Measurements from ENCODE around the gene ATP13A1. TPM values are rescaled to one million over a fixed set of nuclear protein-coding genes. Genes with fewer than 3 reads are reported as not detected.

ATP13A1 gene
- total RNA-seq, 4 donors from 2014 or later = 17.4 to 130 (median 56.9) TPM

DNA sequence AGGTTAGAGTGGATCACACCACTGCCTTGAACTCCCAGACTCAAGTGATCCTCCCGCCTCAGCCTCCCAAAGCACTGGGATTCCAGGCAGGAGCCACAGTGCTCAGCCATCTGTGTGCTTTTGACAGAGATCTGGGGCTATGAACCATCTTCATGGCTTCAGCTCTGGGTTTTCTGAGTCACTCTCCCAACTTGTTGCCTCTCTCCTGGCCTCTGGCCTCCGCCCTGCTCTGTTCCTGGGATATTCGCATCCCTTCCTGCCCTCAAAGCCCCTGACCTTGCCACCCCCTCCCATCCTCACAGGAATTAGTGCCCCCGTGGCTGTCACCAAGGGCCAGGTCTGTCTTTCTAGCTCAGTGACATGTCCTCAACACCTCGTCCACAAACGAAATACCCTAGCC, 14.3 kb downstream of the ATP13A1 start:
- Histone ChIP-seq H3K4me1 (no peaks in the 10 kb centered on the region), H3K9me3 (no peaks in the 10 kb centered on the region), H3K27me3 (no peaks in the 10 kb centered on the region), H3K4me3 (no peak overlapping the region), H3K36me3 (no peaks in the 10 kb centered on the region), H3K27ac (no peak overlapping the region)
- intact Hi-C loops (cut with DNase I; ENCODE audit: low total_unique reads) = loop anchor here (10.0 kb wide), 1 partner anchor 114 kb away; the partner anchor contains the start of gene CILP2
- TF ChIP-seq, protein P1, sequence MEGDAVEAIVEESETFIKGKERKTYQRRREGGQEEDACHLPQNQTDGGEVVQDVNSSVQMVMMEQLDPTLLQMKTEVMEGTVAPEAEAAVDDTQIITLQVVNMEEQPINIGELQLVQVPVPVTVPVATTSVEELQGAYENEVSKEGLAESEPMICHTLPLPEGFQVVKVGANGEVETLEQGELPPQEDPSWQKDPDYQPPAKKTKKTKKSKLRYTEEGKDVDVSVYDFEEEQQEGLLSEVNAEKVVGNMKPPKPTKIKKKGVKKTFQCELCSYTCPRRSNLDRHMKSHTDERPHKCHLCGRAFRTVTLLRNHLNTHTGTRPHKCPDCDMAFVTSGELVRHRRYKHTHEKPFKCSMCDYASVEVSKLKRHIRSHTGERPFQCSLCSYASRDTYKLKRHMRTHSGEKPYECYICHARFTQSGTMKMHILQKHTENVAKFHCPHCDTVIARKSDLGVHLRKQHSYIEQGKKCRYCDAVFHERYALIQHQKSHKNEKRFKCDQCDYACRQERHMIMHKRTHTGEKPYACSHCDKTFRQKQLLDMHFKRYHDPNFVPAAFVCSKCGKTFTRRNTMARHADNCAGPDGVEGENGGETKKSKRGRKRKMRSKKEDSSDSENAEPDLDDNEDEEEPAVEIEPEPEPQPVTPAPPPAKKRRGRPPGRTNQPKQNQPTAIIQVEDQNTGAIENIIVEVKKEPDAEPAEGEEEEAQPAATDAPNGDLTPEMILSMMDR (IDR thresholded peaks at IDR 0.05) = no peak
- no peak for TF ChIP-seq POLR2A (IDR thresholded peaks at IDR 0.05)
- DNase-seq = peak in 1 of 2 donors; percentile 10

DNA sequence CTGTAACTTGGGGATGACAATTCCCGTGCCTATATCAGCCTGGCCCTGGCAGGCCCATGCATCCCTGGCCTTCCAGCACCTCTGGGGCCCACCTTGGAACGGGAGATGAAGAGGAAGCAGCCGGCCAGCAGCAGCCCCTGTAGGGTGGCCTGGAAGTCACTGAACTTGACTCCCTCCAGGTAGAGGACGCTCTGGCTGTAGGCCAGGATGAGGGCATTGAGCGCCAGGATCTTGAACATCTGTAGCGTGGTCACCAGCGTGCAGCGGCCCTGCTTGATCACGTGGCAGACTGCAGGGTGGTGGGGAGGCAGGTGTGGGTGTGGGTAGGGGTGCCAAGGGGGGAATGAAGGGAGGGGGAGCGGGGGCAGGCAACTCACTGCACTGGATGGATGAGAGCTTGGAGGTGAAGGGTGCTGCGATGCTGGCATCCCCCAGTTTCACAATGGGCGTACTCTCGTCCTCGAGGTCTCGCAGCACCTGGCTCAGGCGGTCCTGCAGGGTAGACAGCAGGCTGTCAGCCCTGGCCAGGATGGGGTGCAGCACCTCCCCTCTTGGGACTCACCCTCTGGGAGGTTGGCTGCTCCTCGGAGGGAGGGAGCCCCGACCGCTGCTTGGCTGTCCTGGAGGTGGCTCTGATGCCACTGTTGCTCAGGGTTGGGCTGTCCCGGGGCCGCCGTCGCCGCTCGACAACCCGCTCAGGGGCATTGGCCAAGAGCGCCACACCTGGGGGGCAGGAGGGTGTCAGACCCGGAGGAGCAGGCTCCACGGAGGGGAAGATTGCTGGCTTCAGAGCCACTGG, 16.2 kb downstream of the ATP13A1 start:
- Histone ChIP-seq H3K36me3 (no peaks in the 10 kb centered on the region), H3K27me3 (no peaks in the 10 kb centered on the region), H3K27ac (no peak overlapping the region), H3K4me1 (no peaks in the 10 kb centered on the region), H3K4me3 (no peak overlapping the region), H3K9me3 (no peaks in the 10 kb centered on the region)
- no peak for TF ChIP-seq POLR2A (IDR thresholded peaks at IDR 0.05)
- TF ChIP-seq, protein P1 (IDR thresholded peaks at IDR 0.05) = no peak
- peak in 1 of 2 donors; percentile 14 for DNase-seq
- intact Hi-C loops (cut with DNase I; ENCODE audit: low total_unique reads) = loop anchor here (10.0 kb wide), 1 partner anchor 112 kb away; the partner anchor contains the start of gene CILP2

DNA sequence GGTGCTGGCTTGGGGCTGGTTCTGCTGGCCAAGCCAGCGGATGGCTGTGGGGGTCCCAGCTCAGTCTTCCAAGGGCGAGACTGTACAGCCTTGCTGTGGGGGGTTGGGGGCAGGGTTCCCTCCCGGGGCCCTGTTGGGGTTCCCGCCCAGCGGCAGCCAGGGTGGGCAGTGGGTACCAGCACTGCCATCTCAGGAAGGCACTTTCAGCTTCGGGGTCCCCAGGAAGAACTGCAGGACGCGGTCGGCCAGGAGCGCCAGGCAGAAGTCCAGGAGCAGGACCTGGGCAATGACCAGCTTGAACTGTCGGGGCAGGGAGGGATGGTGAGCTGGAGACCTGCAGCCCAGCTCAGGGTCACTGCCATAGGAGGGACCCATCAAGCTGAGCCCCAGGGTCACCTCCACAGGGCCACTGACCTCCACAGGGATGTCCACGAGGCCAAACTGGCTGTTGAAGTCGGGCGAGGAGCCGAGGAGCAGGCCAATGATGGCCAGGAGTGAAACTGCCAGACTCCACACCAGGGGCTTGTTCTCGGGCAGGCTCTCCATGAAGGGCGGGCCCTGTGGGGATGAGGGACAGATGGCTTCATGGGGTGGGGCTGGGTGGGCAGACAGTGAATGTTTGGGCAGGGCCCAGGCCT, 18.1 kb downstream of the ATP13A1 start:
- no peaks in the 10 kb centered on the region for H3K27me3 ChIP-seq
- H3K27ac ChIP-seq = no peak overlapping the region
- H3K4me1 ChIP-seq = no peaks in the 10 kb centered on the region
- no peaks in the 10 kb centered on the region for H3K36me3 ChIP-seq
- H3K9me3 ChIP-seq = no peaks in the 10 kb centered on the region
- no peak overlapping the region for H3K4me3 ChIP-seq
- intact Hi-C loops (cut with DNase I; ENCODE audit: low total_unique reads) = loop anchor here (10.0 kb wide), 1 partner anchor 111 kb away; the partner anchor contains the start of gene CILP2
- no peak for TF ChIP-seq POLR2A (IDR thresholded peaks at IDR 0.05)
- TF ChIP-seq, protein P1 (IDR thresholded peaks at IDR 0.05) = no peak
- no peak for DNase-seq

GRCh38 chr19:19644054-19644388, 19.5 kb downstream of the ATP13A1 start:
- H3K27me3 ChIP-seq = no peaks in the 10 kb centered on the region
- H3K4me3 ChIP-seq = peak overlapping the region in 1 of 2 donors; percentile 60
- intact Hi-C loops (cut with DNase I; ENCODE audit: low total_unique reads) = loop anchor here (10.0 kb wide), 1 partner anchor 109 kb away; the partner anchor contains the start of gene CILP2
- no peaks in the 10 kb centered on the region for H3K4me1 ChIP-seq
- no peaks in the 10 kb centered on the region for H3K9me3 ChIP-seq
- no peaks in the 10 kb centered on the region for H3K36me3 ChIP-seq
- TF ChIP-seq POLR2A (IDR thresholded peaks at IDR 0.05) = no peak
- DNase-seq = no peak
- peak overlapping the region in 1 of 2 donors; percentile 19 for H3K27ac ChIP-seq

DNA sequence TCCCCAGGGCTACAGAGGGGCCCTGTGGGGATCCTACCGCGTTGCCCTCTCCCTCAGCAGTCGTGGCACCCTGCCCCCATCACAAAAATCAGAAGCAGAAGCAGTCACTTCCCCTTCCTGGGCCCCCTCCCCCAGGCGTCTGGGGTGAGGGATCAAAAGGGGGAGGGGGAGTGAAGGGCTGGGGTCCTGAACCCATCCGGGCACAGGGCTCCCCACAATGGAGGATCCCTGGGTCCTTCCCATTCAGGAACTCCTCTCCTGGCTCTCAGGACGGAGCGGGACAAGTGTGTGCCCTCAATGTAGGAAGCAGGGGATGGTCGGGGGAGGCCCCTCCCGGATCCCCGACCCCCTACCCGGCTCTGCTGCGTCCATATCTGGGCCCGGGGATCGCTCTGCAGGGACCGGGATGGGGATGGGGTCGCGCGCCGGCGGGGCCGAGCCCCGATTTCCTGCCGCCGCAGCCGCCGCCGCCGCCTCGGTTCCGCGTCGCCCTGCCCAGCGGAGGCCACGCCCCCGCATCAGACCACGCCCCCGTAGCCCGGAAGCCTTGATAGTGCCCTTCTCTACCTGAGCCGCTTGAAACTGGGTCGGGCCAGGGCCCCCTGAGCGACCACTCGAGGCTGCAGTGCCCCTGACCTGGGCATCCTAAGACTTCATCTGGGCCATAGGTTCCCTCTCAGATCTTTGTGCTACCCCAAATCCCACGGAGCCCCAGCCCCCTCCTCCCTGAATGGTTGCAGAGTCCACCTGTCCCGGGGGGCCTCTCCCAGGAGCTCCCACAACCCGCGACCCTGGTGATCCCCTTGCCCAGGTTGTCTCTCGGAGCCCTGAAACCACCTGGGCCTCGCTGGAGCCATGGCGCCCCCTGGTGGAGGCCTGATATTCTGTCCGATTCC, 20.1 kb downstream of the ATP13A1 start, which contains the start of gene GMIP:
TSS of gene GMIP (minus strand) at position 500 of the 896 bp plus-strand sequence. CDS start at position 372, 128 bp downstream.
- intact Hi-C loops (cut with DNase I; ENCODE audit: low total_unique reads) = loop anchor here (10.0 kb wide), 1 partner anchor 109 kb away; the partner anchor contains the start of gene CILP2
- DNase-seq = peak; percentile 68 to 78
- Histone ChIP-seq H3K27me3 (no peaks in the 10 kb centered on the region), H3K27ac (peak within 1 kb of the TSS; percentile 53 to 55), H3K4me3 (peak within 1 kb of the TSS; percentile 60 to 76), H3K9me3 (no peaks in the 10 kb centered on the region), H3K36me3 (no peaks in the 10 kb centered on the region), H3K4me1 (no peaks in the 10 kb centered on the region)
- peak; percentile 15 to 33 for TF ChIP-seq POLR2A (IDR thresholded peaks at IDR 0.05)
- TF ChIP-seq, protein P1 (IDR thresholded peaks at IDR 0.05) = peak; percentile 69 to 87 (median 78)
